HL-60 (cell line): ENCODE data around the gene ZNF462.

Source experiments
- DNase-seq, 2 experiments: peaks; one replicate each; pipeline ENCODE4 v3.0.0-alpha.2; 2010 to 2020; ENCODE audit warnings: low read depth in 1 of 2, low spot score in 1 of 2
- H3K27ac ChIP-seq: fragments of 250-450 bp; sonication (Bioruptor Pico); replicated peaks from 2 replicates; pipeline ENCODE4 v1.5.1; 2020; ENCODE audit warnings: mild to moderate bottlenecking, moderate library complexity
- H3K27me3 ChIP-seq: fragments of 250-450 bp; sonication (Bioruptor Pico); 2 replicates; pipeline ENCODE4 v1.5.1; 2021; ENCODE audit warnings: mild to moderate bottlenecking, moderate library complexity; ENCODE audit not compliant: insufficient read depth, poor library complexity, severe bottlenecking
- H3K4me3 ChIP-seq: replicated peaks from 2 replicates; pipeline ENCODE4 v1.5.1; 2011; ENCODE audit warnings: mild to moderate bottlenecking, control low read depth, low read length; ENCODE audit not compliant: insufficient read depth
- CTCF ChIP-seq: IDR thresholded peaks from one replicate; pipeline ENCODE4 v1.5.1; 2011; ENCODE audit warnings: low read length, control low read depth, inconsistent platforms; ENCODE audit not compliant: insufficient read depth
- GABPA ChIP-seq: IDR thresholded peaks from 2 replicates; pipeline ENCODE4 v1.6.1; 2012; ENCODE audit warnings: low read depth
- POLR2AphosphoS5 ChIP-seq: IDR thresholded peaks from 2 replicates; pipeline ENCODE4 v1.6.1; 2012; ENCODE audit warnings: low read depth
- REST ChIP-seq: IDR thresholded peaks from 2 replicates; pipeline ENCODE4 v1.6.1; 2012; ENCODE audit warnings: low read depth; ENCODE audit not compliant: insufficient replicate concordance
- SPI1 ChIP-seq: IDR thresholded peaks from 2 replicates; pipeline ENCODE4 v1.6.1; 2012; ENCODE audit warnings: low read depth, mild to moderate bottlenecking, borderline replicate concordance

Gene ZNF462

GRCh38 chr9:106993603-106994002 is 130.6 kb downstream of the ZNF462 start:
- H3K27me3 ChIP-seq, result no peaks in the 10 kb centered on the region
- no peak overlapping the region for H3K27ac ChIP-seq
- no peak overlapping the region for H3K4me3 ChIP-seq
- no peak for TF ChIP-seq CTCF
- no peak for TF ChIP-seq GABPA
- no peak for TF ChIP-seq POLR2AphosphoS5
- TF ChIP-seq REST, result no peak
- TF ChIP-seq SPI1, result no peak
- DNase-seq, result no peak

GRCh38 chr9:106994463-106994862 is 131.5 kb downstream of the ZNF462 start:
- H3K4me3 ChIP-seq, result no peak overlapping the region
- no peaks in the 10 kb centered on the region for H3K27me3 ChIP-seq
- DNase-seq, result no peak
- TF ChIP-seq GABPA, result no peak
- TF ChIP-seq POLR2AphosphoS5, result no peak
- TF ChIP-seq CTCF, result no peak
- H3K27ac ChIP-seq, result no peak overlapping the region

GRCh38 chr9:107000218-107000617 is 137.3 kb downstream of the ZNF462 start:
- Histone ChIP-seq H3K4me3 (no peak overlapping the region), H3K27ac (no peak overlapping the region), H3K27me3 (no peaks in the 10 kb centered on the region)
- TF ChIP-seq POLR2AphosphoS5, result no peak
- TF ChIP-seq SPI1, result no peak
- TF ChIP-seq GABPA, result no peak
- TF ChIP-seq REST, result no peak
- TF ChIP-seq CTCF, result no peak
- DNase-seq, result no peak

- Histone ChIP-seq H3K27ac (no peak overlapping the region), H3K27me3 (no peaks in the 10 kb centered on the region), H3K4me3 (no peak overlapping the region)
- TF ChIP-seq CTCF, result no peak
- DNase-seq, result no peak
Measured at GRCh38 chr9:107005201-107005600, 142.2 kb downstream of the ZNF462 start.
